NT2/D1 (cell line): Measurements from ENCODE around the gene UPB1.

Experiments
- DNase-seq: peaks from one replicate; pipeline ENCODE4 v3.0.0-alpha.2; 2011; ENCODE audit warnings: low read depth, low spot score
- H3K27me3 ChIP-seq: 2 replicates; pipeline ENCODE4 v1.6.0; 2011; ENCODE audit warnings: mild to moderate bottlenecking; ENCODE audit not compliant: insufficient read length, insufficient read depth
- H3K36me3 ChIP-seq: 2 replicates; pipeline ENCODE4 v1.6.1; 2011; ENCODE audit warnings: mild to moderate bottlenecking, low read length, mixed read lengths; ENCODE audit not compliant: insufficient read depth, insufficient read length
- H3K4me1 ChIP-seq: 2 replicates; pipeline ENCODE4 v1.5.1; 2011; ENCODE audit not compliant: insufficient read depth, insufficient read length
- H3K4me3 ChIP-seq: 2 replicates; pipeline ENCODE4 v1.5.1; 2011; ENCODE audit warnings: low read depth; ENCODE audit not compliant: insufficient read length
- H3K9ac ChIP-seq: 2 replicates; pipeline ENCODE4 v1.6.0; 2011; ENCODE audit warnings: low read depth; ENCODE audit not compliant: insufficient read length
- H3K9me3 ChIP-seq: 2 replicates; pipeline ENCODE4 v1.5.1; 2011; ENCODE audit warnings: mild to moderate bottlenecking, low read length; ENCODE audit not compliant: insufficient read depth
- SUZ12 ChIP-seq: IDR thresholded peaks from 2 replicates; pipeline ENCODE4 v1.6.1; 2011; ENCODE audit not compliant: insufficient read length, insufficient read depth; ENCODE audit errors: extremely low read depth
- YY1 ChIP-seq: IDR thresholded peaks from 2 replicates; pipeline ENCODE4 v1.6.1; 2011; ENCODE audit not compliant: insufficient read length, insufficient read depth
- ZNF274 ChIP-seq: IDR thresholded peaks from 2 replicates; pipeline ENCODE4 v1.6.1; 2011; ENCODE audit warnings: mild to moderate bottlenecking, low read depth, low read length

UPB1 gene

DNA sequence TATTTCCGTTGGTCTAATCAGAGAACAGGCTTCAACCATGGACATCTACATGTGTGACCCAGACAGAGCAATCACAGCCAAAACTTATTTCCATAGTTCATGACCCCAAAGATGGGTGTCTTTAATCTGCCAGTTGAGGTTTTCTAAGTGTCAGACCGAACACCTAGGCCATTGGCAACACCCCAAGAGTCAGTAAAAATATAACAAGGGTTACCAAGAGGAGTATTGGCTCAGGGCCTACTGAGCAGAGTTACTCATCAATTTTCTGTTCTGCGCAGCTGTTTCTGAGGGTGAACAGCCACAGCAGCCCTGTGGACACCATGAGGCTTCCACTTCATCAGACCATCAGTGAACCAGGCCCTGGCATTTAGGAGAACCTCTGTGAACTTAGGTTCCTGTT, 41.0 kb downstream of the UPB1 start:
- no peaks in the 10 kb centered on the region for H3K9me3 ChIP-seq
- TF ChIP-seq ZNF274 (no peak), SUZ12 (no peak), YY1 (no peak)
- H3K4me1 ChIP-seq = peaks cover 1% of the 10 kb centered on the region
- H3K4me3 ChIP-seq = no peak overlapping the region
- no peaks in the 10 kb centered on the region for H3K27me3 ChIP-seq
- no peak overlapping the region for H3K9ac ChIP-seq
- peaks cover 13% of the 10 kb centered on the region for H3K36me3 ChIP-seq
- DNase-seq = no peak

DNA sequence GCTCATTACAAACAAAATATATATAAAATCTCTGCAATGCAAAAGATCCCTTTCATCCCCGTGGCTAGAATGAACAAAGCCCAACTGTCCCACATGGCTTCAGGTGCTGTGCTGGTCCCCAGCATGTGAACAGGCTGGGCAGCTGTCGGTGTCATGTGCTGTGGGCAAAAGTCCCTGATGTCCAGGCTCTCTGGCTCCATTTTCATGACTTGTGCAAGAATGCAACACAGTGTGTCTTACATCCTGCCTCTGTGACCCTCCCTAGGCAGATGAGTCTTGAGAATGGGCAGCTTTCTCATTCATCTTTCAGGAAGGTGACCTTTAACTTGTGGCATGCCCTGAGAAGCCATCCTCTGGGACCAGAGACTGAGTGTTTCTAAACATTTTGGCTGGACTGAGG, 45.3 kb downstream of the UPB1 start:
- H3K4me3 ChIP-seq = no peak overlapping the region

DNA sequence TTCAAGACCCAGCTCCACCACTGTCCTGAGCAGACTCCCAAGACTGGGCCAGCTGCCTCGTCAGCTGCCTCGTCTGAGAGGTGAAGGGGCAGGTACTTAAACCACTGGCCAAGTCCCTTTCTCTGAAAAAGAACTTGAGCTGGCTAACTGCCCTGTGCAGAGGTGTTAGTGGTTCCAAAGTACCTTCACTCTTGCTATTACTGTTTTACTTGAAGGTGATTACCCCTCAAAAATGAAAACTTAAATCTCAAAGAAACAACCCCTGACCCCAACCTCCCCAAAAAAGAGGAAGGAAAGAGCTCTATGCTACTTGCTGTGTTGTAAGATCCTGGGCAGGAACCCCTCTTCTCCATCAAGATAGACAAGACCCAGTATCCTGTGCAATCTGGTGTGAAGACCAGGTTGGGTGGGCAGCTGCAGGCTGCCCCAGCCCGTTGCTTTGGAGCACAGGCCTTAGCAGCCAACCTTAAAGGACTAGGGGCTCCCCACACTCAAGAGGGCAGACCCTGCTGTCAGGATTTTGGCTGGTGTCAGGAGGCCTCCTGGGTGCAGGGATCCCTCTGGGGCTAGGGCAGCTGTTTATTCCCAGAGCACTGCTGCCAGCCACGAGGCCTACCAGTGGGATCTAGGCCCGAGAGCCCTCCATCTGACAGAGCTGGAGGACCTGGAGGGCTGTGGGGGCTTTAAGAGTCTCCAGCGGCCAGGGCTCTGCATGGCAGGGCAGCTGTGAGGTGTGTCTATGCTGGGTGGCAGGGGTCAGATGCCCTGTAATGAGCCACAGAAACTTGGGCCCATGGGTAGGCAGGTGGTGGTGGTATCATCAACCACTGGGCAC, 46.8 kb downstream of the UPB1 start:
- H3K9ac ChIP-seq = no peak overlapping the region
- H3K27me3 ChIP-seq = no peaks in the 10 kb centered on the region
- DNase-seq = no peak
- no peak for TF ChIP-seq YY1
- H3K4me3 ChIP-seq = no peak overlapping the region
- H3K9me3 ChIP-seq = no peaks in the 10 kb centered on the region
- peaks cover 6% of the 10 kb centered on the region for H3K4me1 ChIP-seq
- peaks cover 62% of the 10 kb centered on the region for H3K36me3 ChIP-seq

More for the DNA sequence above, 45.3 kb downstream of the UPB1 start:
- no peaks in the 10 kb centered on the region for H3K9me3 ChIP-seq
- TF ChIP-seq SUZ12 = no peak
- no peak for TF ChIP-seq ZNF274
- TF ChIP-seq YY1 = no peak
- DNase-seq = no peak
- no peak overlapping the region for H3K9ac ChIP-seq
- peaks cover 54% of the 10 kb centered on the region for H3K36me3 ChIP-seq
- H3K4me1 ChIP-seq = peaks cover 4% of the 10 kb centered on the region
- no peaks in the 10 kb centered on the region for H3K27me3 ChIP-seq

- H3K9me3 ChIP-seq = no peaks in the 10 kb centered on the region
- no peak overlapping the region for H3K9ac ChIP-seq
- TF ChIP-seq YY1 = no peak
- TF ChIP-seq SUZ12 = no peak
- TF ChIP-seq ZNF274 = no peak
- no peak for DNase-seq
- peaks cover 69% of the 10 kb centered on the region for H3K36me3 ChIP-seq
- peaks cover 6% of the 10 kb centered on the region for H3K4me1 ChIP-seq
- no peak overlapping the region for H3K4me3 ChIP-seq
- H3K27me3 ChIP-seq = no peaks in the 10 kb centered on the region
Observed at GRCh38 chr22:24542641-24543040, 47.5 kb downstream of the UPB1 start.

DNA sequence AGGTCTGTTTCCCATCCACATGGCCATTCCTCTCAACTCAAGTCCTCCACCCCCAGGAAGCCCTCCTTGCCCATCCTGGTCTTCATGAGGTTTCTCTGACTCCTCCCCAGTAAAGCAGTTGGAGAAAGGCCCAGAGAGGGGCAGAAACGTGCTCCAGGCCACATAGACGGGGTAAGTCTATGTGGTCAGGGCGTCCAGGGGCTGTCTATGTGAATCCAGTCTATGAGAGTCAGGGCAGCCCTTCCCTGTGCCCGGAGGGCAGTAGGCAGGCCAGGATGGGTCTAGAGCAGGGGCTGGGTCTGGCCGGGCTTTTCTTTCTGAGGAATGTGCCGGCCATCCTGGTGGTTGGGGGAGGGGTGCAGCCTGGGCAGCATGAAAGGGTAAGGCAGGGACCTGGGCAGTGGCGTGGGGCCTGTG, 48.1 kb downstream of the UPB1 start:
- no peak overlapping the region for H3K4me3 ChIP-seq
- no peaks in the 10 kb centered on the region for H3K9me3 ChIP-seq
- TF ChIP-seq ZNF274 = no peak
- no peak for TF ChIP-seq SUZ12
- no peak for TF ChIP-seq YY1
- H3K4me1 ChIP-seq = peaks cover 6% of the 10 kb centered on the region
- no peak for DNase-seq
- peaks cover 75% of the 10 kb centered on the region for H3K36me3 ChIP-seq
- no peaks in the 10 kb centered on the region for H3K27me3 ChIP-seq
- no peak overlapping the region for H3K9ac ChIP-seq

DNA sequence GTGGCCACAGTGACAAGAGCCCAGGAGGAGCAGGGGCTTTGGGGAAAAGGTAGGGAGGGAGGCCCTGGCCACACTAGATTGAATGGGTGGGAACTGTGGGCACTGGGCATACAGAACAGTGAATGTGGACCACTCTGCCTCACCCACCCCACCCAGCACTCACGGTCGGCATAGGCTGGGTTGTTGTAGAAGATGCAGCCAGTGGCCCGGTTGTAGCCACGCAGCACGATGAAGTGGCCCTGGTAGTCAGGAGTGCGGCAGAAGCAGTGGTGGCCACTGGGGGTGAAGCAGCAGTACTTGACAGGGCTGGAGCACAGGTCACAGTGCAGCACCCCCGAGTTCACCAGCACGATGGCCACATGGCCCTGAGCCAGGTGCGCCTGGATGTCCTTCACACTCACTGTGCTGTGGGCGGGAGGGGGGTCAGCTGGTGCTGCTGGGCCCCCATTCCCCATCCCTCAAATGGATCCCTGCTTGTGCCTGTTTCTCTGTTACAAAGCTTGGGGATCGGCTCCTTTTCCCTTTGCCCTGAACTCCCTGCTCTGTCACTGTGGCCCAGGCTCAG, 48.6 kb downstream of the UPB1 start:
- peaks cover 6% of the 10 kb centered on the region for H3K4me1 ChIP-seq
- TF ChIP-seq ZNF274 = no peak
- TF ChIP-seq SUZ12 = no peak
- TF ChIP-seq YY1 = no peak
- peak overlapping the region; percentile 8 for H3K9ac ChIP-seq
- H3K4me3 ChIP-seq = no peak overlapping the region
- DNase-seq = no peak
- H3K9me3 ChIP-seq = no peaks in the 10 kb centered on the region
- H3K27me3 ChIP-seq = no peaks in the 10 kb centered on the region
- peaks cover 80% of the 10 kb centered on the region for H3K36me3 ChIP-seq

- Histone ChIP-seq H3K9ac (no peak overlapping the region), H3K4me3 (no peak overlapping the region), H3K36me3 (peaks cover 62% of the 10 kb centered on the region), H3K27me3 (no peaks in the 10 kb centered on the region), H3K9me3 (no peaks in the 10 kb centered on the region), H3K4me1 (peaks cover 7% of the 10 kb centered on the region)
- TF ChIP-seq ZNF274 = no peak
- TF ChIP-seq SUZ12 = no peak
- no peak for TF ChIP-seq YY1
- DNase-seq = no peak
Observed at GRCh38 chr22:24548812-24549211, 53.7 kb downstream of the UPB1 start.
